ENCODE data around the gene DNER. TPM values are rescaled to one million over a fixed set of nuclear protein-coding genes. Genes with fewer than 3 reads are reported as not detected.

Gene DNER
- polyA plus RNA-seq, 5 donors: 1.4 to 2.4 (median 1.7) TPM

- no peak for DNase-seq
Measured at GRCh38 chr2:229672021-229672420, 42.3 kb downstream of the DNER start.

GRCh38 chr2:229669841-229670240, 44.5 kb downstream of the DNER start:
- no peak for DNase-seq

GRCh38 chr2:229666811-229667210, 47.5 kb downstream of the DNER start:
- no peak for DNase-seq

GRCh38 chr2:229665158-229665557, 49.2 kb downstream of the DNER start:
- no peak for DNase-seq

- no peak for DNase-seq
Measured at GRCh38 chr2:229661478-229661877, 52.9 kb downstream of the DNER start.

GRCh38 chr2:229660951-229661350, 53.4 kb downstream of the DNER start:
- DNase-seq: no peak

GRCh38 chr2:229660391-229660790, 54.0 kb downstream of the DNER start:
- DNase-seq: no peak

- DNase-seq: no peak
Measured at GRCh38 chr2:229658004-229658403, 56.4 kb downstream of the DNER start.

- DNase-seq: no peak
Measured at GRCh38 chr2:229654437-229654836, 59.9 kb downstream of the DNER start.

- no peak for DNase-seq
Measured at GRCh38 chr2:229653531-229653930, 60.8 kb downstream of the DNER start.

- DNase-seq: no peak
Measured at GRCh38 chr2:229652796-229653195, 61.6 kb downstream of the DNER start.

GRCh38 chr2:229650901-229651300, 63.5 kb downstream of the DNER start:
- DNase-seq: no peak

- no peak for DNase-seq
Measured at GRCh38 chr2:229650059-229650458, 64.3 kb downstream of the DNER start.

- peak in 1 of 2 donors; percentile 4 for DNase-seq
Measured at GRCh38 chr2:229646186-229646723, 68.1 kb downstream of the DNER start.

- no peak for DNase-seq
Measured at GRCh38 chr2:229642371-229642770, 72.0 kb downstream of the DNER start.

- no peak for DNase-seq
Measured at GRCh38 chr2:229641676-229642075, 72.7 kb downstream of the DNER start.

GRCh38 chr2:229640636-229641035, 73.7 kb downstream of the DNER start:
- no peak for DNase-seq

- no peak for DNase-seq
Measured at GRCh38 chr2:229636571-229636970, 77.8 kb downstream of the DNER start.

GRCh38 chr2:229635371-229635680, 79.0 kb downstream of the DNER start:
- no peak for DNase-seq

GRCh38 chr2:229634601-229635370, 79.6 kb downstream of the DNER start:
- DNase-seq: no peak

GRCh38 chr2:229633556-229633955, 80.8 kb downstream of the DNER start:
- no peak for DNase-seq

- DNase-seq: no peak
Measured at GRCh38 chr2:229629039-229629438, 85.3 kb downstream of the DNER start.

- DNase-seq: no peak
Measured at GRCh38 chr2:229627728-229628127, 86.6 kb downstream of the DNER start.

All from right lung (tissue), 5 donors.